H1 (cell line): ENCODE results near the gene PRX.

Experiments used
- CHD2 ChIP-seq: IDR thresholded peaks from 2 replicates; pipeline ENCODE4 v1.6.1; 2012; ENCODE audit warnings: low read length, improper control_type of control experiment
- NANOG ChIP-seq: IDR thresholded peaks from 2 replicates; pipeline ENCODE4 v1.6.1; 2011; ENCODE audit warnings: low read length, low read depth, mild to moderate bottlenecking, inconsistent platforms; ENCODE audit not compliant: insufficient read depth, poor library complexity, severe bottlenecking
- POLR2A ChIP-seq, 2 experiments: IDR thresholded peaks; 1 replicate in 1 of 2; 2 replicates in 1 of 2; pipeline ENCODE4 v1.6.1; 2011; ENCODE audit warnings: low read depth in 2 of 2, low read length in 2 of 2, mild to moderate bottlenecking in 2 of 2; ENCODE audit errors: control extremely low read depth in 1 of 2
- YY1 ChIP-seq: IDR thresholded peaks from 2 replicates; pipeline ENCODE4 v1.6.1; 2011; ENCODE audit warnings: low read depth, mild to moderate bottlenecking, low read length
- TF ChIP-seq, protein P1 (sequence below), 3 experiments: IDR thresholded peaks; 1 replicate in 2 of 3; 2 replicates in 1 of 3; pipeline versions ENCODE4 v1.5.1 to v1.6.1; 2011; ENCODE audit warnings: low read length in 3 of 3, mild to moderate bottlenecking in 3 of 3, inconsistent platforms in 2 of 3, low read depth in 1 of 3, moderate library complexity in 1 of 3; ENCODE audit not compliant: insufficient read depth in 1 of 3; ENCODE audit errors: control extremely low read depth in 1 of 3
- TF ChIP-seq, protein P2 (sequence below): IDR thresholded peaks from 2 replicates; pipeline ENCODE4 v1.6.1; 2011; ENCODE audit warnings: low read depth, mild to moderate bottlenecking, low read length; ENCODE audit not compliant: insufficient read depth

DNA sequence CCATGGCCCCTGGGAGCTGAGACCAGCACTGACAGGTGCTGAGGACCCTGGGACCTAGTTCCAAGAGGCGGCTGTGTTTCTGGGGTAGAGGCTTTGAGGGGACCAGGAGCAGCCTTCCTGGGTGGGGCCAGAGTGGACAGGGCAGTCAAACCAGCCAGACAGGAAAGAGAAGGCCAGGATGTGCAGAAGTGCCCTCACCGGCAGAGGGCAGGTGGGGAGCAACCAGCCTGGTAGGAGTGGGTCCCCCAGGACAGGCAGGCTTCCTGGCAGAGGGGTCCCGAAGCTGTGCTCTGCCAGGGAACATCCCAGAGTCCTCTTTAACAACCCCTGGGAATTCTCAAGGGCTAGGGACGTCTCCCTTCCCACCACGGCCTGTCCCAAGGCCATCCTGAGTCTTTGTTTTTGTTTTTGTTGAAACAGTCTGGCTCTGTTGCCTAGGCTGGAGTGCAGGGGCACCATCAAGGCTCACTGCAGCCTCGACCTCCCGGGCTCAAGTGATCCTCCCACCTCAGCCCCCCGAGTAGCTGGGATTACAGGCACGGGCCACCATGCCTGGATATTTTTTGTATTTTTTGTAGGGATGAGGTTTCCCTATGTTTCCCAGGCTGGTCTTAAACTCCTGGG, 20.2 kb downstream of the PRX start:
- TF ChIP-seq YY1 (no peak), CHD2 (no peak), NANOG (no peak), POLR2A (IDR thresholded peaks at IDR 0.05; ENCODE audit: control extremely low read depth in 1 of 2, low read depth in 2 of 2, low read length in 2 of 2) (no peak)
- TF ChIP-seq, protein P1, sequence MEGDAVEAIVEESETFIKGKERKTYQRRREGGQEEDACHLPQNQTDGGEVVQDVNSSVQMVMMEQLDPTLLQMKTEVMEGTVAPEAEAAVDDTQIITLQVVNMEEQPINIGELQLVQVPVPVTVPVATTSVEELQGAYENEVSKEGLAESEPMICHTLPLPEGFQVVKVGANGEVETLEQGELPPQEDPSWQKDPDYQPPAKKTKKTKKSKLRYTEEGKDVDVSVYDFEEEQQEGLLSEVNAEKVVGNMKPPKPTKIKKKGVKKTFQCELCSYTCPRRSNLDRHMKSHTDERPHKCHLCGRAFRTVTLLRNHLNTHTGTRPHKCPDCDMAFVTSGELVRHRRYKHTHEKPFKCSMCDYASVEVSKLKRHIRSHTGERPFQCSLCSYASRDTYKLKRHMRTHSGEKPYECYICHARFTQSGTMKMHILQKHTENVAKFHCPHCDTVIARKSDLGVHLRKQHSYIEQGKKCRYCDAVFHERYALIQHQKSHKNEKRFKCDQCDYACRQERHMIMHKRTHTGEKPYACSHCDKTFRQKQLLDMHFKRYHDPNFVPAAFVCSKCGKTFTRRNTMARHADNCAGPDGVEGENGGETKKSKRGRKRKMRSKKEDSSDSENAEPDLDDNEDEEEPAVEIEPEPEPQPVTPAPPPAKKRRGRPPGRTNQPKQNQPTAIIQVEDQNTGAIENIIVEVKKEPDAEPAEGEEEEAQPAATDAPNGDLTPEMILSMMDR (IDR thresholded peaks at IDR 0.05; ENCODE audit: control extremely low read depth in 1 of 3, insufficient read depth in 1 of 3, low read depth in 1 of 3, low read length in 3 of 3), result peak; percentile 40 to 62 (median 47)
- TF ChIP-seq, protein P2, sequence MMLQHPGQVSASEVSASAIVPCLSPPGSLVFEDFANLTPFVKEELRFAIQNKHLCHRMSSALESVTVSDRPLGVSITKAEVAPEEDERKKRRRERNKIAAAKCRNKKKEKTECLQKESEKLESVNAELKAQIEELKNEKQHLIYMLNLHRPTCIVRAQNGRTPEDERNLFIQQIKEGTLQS, result no peak
